Liver (tissue), 9 donors: ENCODE data around the gene HARS1. TPM values are rescaled to one million over a fixed set of nuclear protein-coding genes. Genes with fewer than 3 reads are reported as not detected.

ENCODE experiments used
- DNase-seq: peaks from one replicate; pipeline ENCODE4 v3.0.0-alpha.2; 2017; ENCODE audit warnings: low spot score
- H3K27ac ChIP-seq, 2 donors: one replicate each; pipeline ENCODE4 v1.7.0; 2013; ENCODE audit warnings: inconsistent platforms in 2 of 2, low read length in 2 of 2, control low read depth in 1 of 2, low read depth in 1 of 2, mild to moderate bottlenecking in 1 of 2
- H3K27me3 ChIP-seq, 4 donors: one replicate each; pipeline versions ENCODE4 v1.6.1 to v1.7.0; 2013; ENCODE audit warnings: low read length in 3 of 4, inconsistent platforms in 1 of 4, mild to moderate bottlenecking in 1 of 4, moderate library complexity in 1 of 4; ENCODE audit not compliant: control insufficient read depth in 4 of 4, insufficient read depth in 4 of 4
- H3K36me3 ChIP-seq, 4 donors: one replicate each; pipeline versions ENCODE4 v1.6.1 to v1.7.0; 2013; ENCODE audit warnings: low read length in 3 of 4, mild to moderate bottlenecking in 3 of 4, low read depth in 1 of 4, moderate library complexity in 1 of 4; ENCODE audit not compliant: control insufficient read depth in 4 of 4, insufficient read depth in 3 of 4
- H3K4me1 ChIP-seq, 4 donors: one replicate each; pipeline versions ENCODE4 v1.6.1 to v1.7.0; 2013; ENCODE audit warnings: low read length in 3 of 4, mild to moderate bottlenecking in 3 of 4, moderate library complexity in 1 of 4; ENCODE audit not compliant: control insufficient read depth in 4 of 4, insufficient read depth in 4 of 4
- H3K4me3 ChIP-seq, 3 donors: one replicate each; pipeline versions ENCODE4 v1.6.1 to v1.7.0; 2013; ENCODE audit warnings: low read length in 3 of 3, control low read depth in 1 of 3, low read depth in 1 of 3, mild to moderate bottlenecking in 1 of 3
- H3K9ac ChIP-seq, 2 donors: one replicate each; pipeline ENCODE4 v1.7.0; 2013; ENCODE audit warnings: low read length in 2 of 2, mild to moderate bottlenecking in 2 of 2, moderate library complexity in 2 of 2, control low read depth in 1 of 2, low read depth in 1 of 2
- H3K9me3 ChIP-seq, 4 donors: one replicate each; pipeline versions ENCODE4 v1.6.1 to v1.7.0; 2013; ENCODE audit warnings: low read length in 3 of 4; ENCODE audit not compliant: control insufficient read depth in 4 of 4
- EGR1 ChIP-seq, 2 donors: IDR thresholded peaks; 2 replicates each; pipeline ENCODE4 v1.6.1; 2016 to 2018; ENCODE audit warnings: antibody characterized with exemption in 2 of 2, low read depth in 2 of 2
- FOXA1 ChIP-seq: IDR thresholded peaks from 2 replicates; pipeline ENCODE4 v1.6.1; 2016; ENCODE audit warnings: antibody characterized with exemption
- FOXA2 ChIP-seq: IDR thresholded peaks from 2 replicates; pipeline ENCODE4 v1.6.1; 2016; ENCODE audit warnings: antibody characterized with exemption
- GABPA ChIP-seq, 2 donors: IDR thresholded peaks in 1 of 2; conservative IDR thresholded peaks in 1 of 2; 2 replicates each; pipeline ENCODE4 v1.6.1; 2016; ENCODE audit warnings: antibody characterized with exemption in 2 of 2, mild to moderate bottlenecking in 1 of 2, moderate library complexity in 1 of 2
- HNF4A ChIP-seq, 2 donors: conservative IDR thresholded peaks; 2 replicates each; pipeline ENCODE4 v1.6.1; 2016; ENCODE audit warnings: antibody characterized with exemption in 2 of 2, mild to moderate bottlenecking in 2 of 2
- HNF4G ChIP-seq: IDR thresholded peaks from 2 replicates; pipeline ENCODE4 v1.6.1; 2016; ENCODE audit warnings: antibody characterized with exemption
- JUND ChIP-seq, 2 donors: IDR thresholded peaks; 2 replicates each; pipeline ENCODE4 v1.6.1; 2016; ENCODE audit warnings: antibody characterized with exemption in 2 of 2
- MAX ChIP-seq: IDR thresholded peaks from 2 replicates; pipeline ENCODE4 v1.6.1; 2016; ENCODE audit warnings: antibody characterized with exemption
- NR2F2 ChIP-seq: IDR thresholded peaks from 2 replicates; pipeline ENCODE4 v1.6.1; 2016; ENCODE audit warnings: antibody characterized with exemption
- RAD21 ChIP-seq, 2 donors: IDR thresholded peaks; 2 replicates each; pipeline ENCODE4 v1.6.1; 2016; ENCODE audit warnings: antibody characterized with exemption in 2 of 2, mild to moderate bottlenecking in 2 of 2
- RXRA ChIP-seq, 2 donors: IDR thresholded peaks; 2 replicates each; pipeline ENCODE4 v1.6.1; 2017 to 2018; ENCODE audit warnings: antibody characterized with exemption in 2 of 2, mild to moderate bottlenecking in 1 of 2
- SP1 ChIP-seq: IDR thresholded peaks from 2 replicates; pipeline ENCODE4 v1.6.1; 2018; ENCODE audit warnings: antibody characterized with exemption, mild to moderate bottlenecking
- TAF1 ChIP-seq: conservative IDR thresholded peaks from 2 replicates; pipeline ENCODE4 v1.6.1; 2016; ENCODE audit warnings: antibody characterized with exemption, mild to moderate bottlenecking
- YY1 ChIP-seq: IDR thresholded peaks from 2 replicates; pipeline ENCODE4 v1.6.1; 2016; ENCODE audit warnings: antibody characterized with exemption, mild to moderate bottlenecking
- WGBS: extraction: QIAGEN DNeasy Blood & Tissue Kit; methylation state at CpG from one replicate; pipeline ENCODE4 v1.1.7; 2013; 5-methylcytosine and 5-hydroxymethylcytosine counted together
- polyA plus RNA-seq, 2 donors: library from polyadenylated mRNA; stranded (reverse) in 1 of 2; unstranded in 1 of 2; fragments of 200-250 nt in 1 of 2; fragments of >200 nt in 1 of 2; fragmentation: Nextera tagmentation in 1 of 2; extraction: Ambion mirVana in 1 of 2; gene quantifications; one replicate each; pipeline versions ENCODE4 v1.2.1 to v1.2.3, GENCODE V29; 2013 to 2015
- total RNA-seq, 2 donors: library from RNA; depleted of rRNA; stranded (reverse); fragments of >200 nt; gene quantifications; one replicate each; pipeline ENCODE4 v1.2.3, GENCODE V29; 2014
- TF ChIP-seq, protein P1 (sequence below): IDR thresholded peaks from 2 replicates; pipeline ENCODE4 v1.6.1; 2016; ENCODE audit warnings: antibody characterized with exemption
- TF ChIP-seq, protein P2 (sequence below): fragments of 150-350 bp; IDR thresholded peaks from 2 replicates; pipeline ENCODE4 v1.5.1; 2017; ENCODE audit warnings: improper control_type of control experiment, low read depth, low read length; ENCODE audit not compliant: missing input control
- TF ChIP-seq, protein P3 (sequence below): IDR thresholded peaks from 2 replicates; pipeline ENCODE4 v1.6.1; 2016; ENCODE audit warnings: antibody characterized with exemption
- TF ChIP-seq, protein P4 (sequence below): IDR thresholded peaks from 2 replicates; pipeline ENCODE4 v1.6.1; 2016; ENCODE audit warnings: antibody characterized with exemption, mild to moderate bottlenecking
- donor health status: healthy.
- donor health status: healthy.
- donor health status: healthy.
- donor health status: healthy.
- donor health status: healthy.

Gene HARS1
- total and polyA plus RNA-seq, 4 donors = 31.2 to 57.1 (median 37.3) TPM

DNA sequence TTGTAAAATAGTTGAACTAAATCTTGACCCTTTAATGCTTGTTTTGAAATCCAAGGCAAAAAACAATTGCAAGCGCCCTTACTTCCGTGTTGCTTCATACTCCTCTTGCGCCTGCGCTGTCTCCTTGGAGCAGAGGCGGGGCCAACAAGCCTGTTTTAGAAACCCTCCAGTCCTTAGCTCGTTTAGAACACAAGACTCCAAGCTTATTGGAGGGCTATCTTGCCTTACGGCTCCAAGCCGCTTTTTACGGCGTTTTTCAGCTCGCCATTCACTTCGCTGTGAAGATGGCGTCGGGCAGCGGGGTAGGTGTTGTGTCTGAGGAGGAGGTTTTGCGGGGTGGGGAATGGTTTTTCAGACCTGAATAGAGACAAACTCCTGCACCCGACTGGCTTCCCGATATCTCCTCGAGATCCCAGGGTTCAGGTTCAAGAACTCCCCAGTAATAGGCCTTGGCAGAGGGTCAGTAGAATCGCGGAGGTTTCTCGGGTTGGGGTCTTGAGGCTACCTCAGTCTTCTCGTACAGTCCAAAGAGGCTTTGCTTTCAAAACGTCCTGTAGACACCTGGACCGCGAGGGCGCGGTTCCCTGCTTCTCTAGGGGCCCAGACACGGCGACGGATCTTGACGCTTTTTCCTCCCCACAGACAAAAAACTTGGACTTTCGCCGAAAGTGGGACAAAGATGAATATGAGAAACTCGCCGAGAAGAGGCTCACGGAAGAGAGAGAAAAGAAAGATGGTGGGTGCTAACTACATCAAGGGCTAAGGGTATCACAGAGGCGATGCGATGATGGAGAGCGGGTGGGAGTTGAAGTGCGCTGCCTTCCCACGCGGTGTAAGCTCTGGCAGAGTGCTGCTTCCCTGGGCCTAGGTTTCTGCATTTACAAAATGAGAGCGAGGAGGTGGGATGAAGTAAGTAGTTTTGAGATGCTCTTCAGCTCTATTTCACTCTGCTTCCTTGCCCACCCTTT lies 9.3 kb upstream of the HARS1 start, which contains the start of gene ZMAT2 (continued):
- TF ChIP-seq RAD21 (IDR thresholded peaks at IDR 0.05) (peak in 1 of 2 donors; percentile 57), YY1 (peak; percentile 99), SP1 (peak; percentile 71), FOXA2 (no peak), MAX (peak; percentile 45), NR2F2 (no peak), EGR1 (IDR thresholded peaks at IDR 0.05; ENCODE audit: low read depth in 2 of 2) (peak in 1 of 2 donors; percentile 31), FOXA1 (no peak), HNF4G (no peak)
- TF ChIP-seq, protein P1, sequence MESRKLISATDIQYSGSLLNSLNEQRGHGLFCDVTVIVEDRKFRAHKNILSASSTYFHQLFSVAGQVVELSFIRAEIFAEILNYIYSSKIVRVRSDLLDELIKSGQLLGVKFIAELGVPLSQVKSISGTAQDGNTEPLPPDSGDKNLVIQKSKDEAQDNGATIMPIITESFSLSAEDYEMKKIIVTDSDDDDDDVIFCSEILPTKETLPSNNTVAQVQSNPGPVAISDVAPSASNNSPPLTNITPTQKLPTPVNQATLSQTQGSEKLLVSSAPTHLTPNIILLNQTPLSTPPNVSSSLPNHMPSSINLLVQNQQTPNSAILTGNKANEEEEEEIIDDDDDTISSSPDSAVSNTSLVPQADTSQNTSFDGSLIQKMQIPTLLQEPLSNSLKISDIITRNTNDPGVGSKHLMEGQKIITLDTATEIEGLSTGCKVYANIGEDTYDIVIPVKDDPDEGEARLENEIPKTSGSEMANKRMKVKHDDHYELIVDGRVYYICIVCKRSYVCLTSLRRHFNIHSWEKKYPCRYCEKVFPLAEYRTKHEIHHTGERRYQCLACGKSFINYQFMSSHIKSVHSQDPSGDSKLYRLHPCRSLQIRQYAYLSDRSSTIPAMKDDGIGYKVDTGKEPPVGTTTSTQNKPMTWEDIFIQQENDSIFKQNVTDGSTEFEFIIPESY = peak; percentile 77

DNA sequence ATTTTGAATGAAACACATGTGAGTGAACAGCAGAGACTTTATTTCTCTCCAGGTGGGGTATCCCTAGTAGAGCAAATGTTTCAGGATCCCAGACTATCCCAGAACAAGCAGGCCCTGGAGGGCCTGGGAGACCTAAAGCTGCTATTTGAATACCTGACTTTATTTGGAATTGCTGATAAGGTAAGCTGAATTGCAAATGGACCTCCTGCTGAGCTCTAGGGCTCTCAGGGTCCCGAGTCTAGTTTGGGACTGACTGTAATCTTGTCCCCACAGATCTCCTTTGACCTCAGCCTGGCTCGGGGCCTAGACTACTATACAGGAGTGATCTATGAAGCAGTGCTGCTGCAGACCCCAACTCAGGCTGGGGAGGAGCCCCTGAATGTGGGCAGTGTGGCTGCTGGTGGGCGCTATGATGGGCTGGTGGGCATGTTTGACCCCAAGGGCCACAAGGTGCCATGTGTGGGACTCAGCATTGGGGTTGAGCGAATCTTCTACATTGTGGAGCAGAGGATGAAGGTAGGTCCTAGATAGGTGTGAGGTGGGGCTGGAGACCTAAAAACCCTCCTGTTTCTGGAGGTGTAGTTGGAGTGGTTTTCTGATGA lies 5.8 kb upstream of the HARS1 start:
- Histone ChIP-seq H3K27me3 (no peaks in the 10 kb centered on the region), H3K4me1 (peaks cover 4 to 21% (median 18%) of the 10 kb centered on the region in 4 donors), H3K4me3 (no peak overlapping the region), H3K9ac (no peak overlapping the region), H3K36me3 (peaks cover 12 to 57% (median 48%) of the 10 kb centered on the region in 4 donors), H3K9me3 (no peaks in the 10 kb centered on the region), H3K27ac (no peak overlapping the region)
- DNase-seq = no peak
- WGBS = 93% methylated on average over 4 of the region's 4 CpGs
- TF ChIP-seq YY1 = no peak
- TF ChIP-seq GABPA (IDR thresholded peaks at IDR 0.05 in 1 of 2, conservative IDR thresholded peaks at IDR 0.05 in 1 of 2) = no peak
- no peak for TF ChIP-seq HNF4G

DNA sequence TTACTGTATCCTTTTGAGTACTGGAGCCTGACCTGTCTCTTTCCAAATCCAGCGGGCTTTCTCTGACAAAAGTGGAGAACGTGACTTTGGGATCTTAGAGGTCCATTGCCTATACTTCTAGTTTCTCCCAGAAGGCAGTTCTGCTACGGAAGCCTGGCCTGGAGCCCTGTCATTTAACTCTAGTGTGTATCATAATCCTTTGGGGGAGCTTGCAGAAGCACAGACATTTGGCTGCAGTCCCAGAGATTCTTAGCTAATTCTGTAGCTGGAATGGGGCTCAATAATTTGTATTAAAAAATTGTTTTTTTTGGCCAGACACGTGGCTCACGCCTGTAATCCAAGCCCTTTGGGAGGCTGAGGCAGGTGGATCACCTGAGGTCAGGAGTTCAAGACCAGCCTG lies 3.1 kb upstream of the HARS1 start:
- no peaks in the 10 kb centered on the region for H3K9me3 ChIP-seq
- no peak overlapping the region for H3K4me3 ChIP-seq
- peaks cover 6 to 23% (median 15%) of the 10 kb centered on the region in 4 donors for H3K4me1 ChIP-seq
- WGBS = 86% methylated on average over 5 of the region's 5 CpGs
- no peak overlapping the region for H3K9ac ChIP-seq
- H3K27me3 ChIP-seq = no peaks in the 10 kb centered on the region
- peaks cover 12 to 54% (median 47%) of the 10 kb centered on the region in 4 donors for H3K36me3 ChIP-seq
- DNase-seq = no peak
- no peak overlapping the region for H3K27ac ChIP-seq
- TF ChIP-seq FOXA2 (no peak), YY1 (no peak), SP1 (no peak), NR2F2 (no peak), MAX (no peak), RAD21 (IDR thresholded peaks at IDR 0.05) (no peak), EGR1 (IDR thresholded peaks at IDR 0.05; ENCODE audit: low read depth in 2 of 2) (no peak), HNF4G (no peak), RXRA (IDR thresholded peaks at IDR 0.05) (no peak), GABPA (IDR thresholded peaks at IDR 0.05 in 1 of 2, conservative IDR thresholded peaks at IDR 0.05 in 1 of 2) (no peak), FOXA1 (no peak), TAF1 (no peak), JUND (IDR thresholded peaks at IDR 0.05) (no peak), HNF4A (conservative IDR thresholded peaks at IDR 0.05) (no peak)
- TF ChIP-seq, protein P2, sequence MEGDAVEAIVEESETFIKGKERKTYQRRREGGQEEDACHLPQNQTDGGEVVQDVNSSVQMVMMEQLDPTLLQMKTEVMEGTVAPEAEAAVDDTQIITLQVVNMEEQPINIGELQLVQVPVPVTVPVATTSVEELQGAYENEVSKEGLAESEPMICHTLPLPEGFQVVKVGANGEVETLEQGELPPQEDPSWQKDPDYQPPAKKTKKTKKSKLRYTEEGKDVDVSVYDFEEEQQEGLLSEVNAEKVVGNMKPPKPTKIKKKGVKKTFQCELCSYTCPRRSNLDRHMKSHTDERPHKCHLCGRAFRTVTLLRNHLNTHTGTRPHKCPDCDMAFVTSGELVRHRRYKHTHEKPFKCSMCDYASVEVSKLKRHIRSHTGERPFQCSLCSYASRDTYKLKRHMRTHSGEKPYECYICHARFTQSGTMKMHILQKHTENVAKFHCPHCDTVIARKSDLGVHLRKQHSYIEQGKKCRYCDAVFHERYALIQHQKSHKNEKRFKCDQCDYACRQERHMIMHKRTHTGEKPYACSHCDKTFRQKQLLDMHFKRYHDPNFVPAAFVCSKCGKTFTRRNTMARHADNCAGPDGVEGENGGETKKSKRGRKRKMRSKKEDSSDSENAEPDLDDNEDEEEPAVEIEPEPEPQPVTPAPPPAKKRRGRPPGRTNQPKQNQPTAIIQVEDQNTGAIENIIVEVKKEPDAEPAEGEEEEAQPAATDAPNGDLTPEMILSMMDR = no peak
- TF ChIP-seq, protein P3, sequence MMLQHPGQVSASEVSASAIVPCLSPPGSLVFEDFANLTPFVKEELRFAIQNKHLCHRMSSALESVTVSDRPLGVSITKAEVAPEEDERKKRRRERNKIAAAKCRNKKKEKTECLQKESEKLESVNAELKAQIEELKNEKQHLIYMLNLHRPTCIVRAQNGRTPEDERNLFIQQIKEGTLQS = no peak
- TF ChIP-seq, protein P4, sequence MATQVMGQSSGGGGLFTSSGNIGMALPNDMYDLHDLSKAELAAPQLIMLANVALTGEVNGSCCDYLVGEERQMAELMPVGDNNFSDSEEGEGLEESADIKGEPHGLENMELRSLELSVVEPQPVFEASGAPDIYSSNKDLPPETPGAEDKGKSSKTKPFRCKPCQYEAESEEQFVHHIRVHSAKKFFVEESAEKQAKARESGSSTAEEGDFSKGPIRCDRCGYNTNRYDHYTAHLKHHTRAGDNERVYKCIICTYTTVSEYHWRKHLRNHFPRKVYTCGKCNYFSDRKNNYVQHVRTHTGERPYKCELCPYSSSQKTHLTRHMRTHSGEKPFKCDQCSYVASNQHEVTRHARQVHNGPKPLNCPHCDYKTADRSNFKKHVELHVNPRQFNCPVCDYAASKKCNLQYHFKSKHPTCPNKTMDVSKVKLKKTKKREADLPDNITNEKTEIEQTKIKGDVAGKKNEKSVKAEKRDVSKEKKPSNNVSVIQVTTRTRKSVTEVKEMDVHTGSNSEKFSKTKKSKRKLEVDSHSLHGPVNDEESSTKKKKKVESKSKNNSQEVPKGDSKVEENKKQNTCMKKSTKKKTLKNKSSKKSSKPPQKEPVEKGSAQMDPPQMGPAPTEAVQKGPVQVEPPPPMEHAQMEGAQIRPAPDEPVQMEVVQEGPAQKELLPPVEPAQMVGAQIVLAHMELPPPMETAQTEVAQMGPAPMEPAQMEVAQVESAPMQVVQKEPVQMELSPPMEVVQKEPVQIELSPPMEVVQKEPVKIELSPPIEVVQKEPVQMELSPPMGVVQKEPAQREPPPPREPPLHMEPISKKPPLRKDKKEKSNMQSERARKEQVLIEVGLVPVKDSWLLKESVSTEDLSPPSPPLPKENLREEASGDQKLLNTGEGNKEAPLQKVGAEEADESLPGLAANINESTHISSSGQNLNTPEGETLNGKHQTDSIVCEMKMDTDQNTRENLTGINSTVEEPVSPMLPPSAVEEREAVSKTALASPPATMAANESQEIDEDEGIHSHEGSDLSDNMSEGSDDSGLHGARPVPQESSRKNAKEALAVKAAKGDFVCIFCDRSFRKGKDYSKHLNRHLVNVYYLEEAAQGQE = no peak
